RWPE2 (cell line): ENCODE results near the gene FNTB.

Experiments
- ATAC-seq: fragments of 200-7000 bp; cut with Tn5 transposase; 3 replicates; pipeline ENCODE4 v1.9.1; 2021; ENCODE audit warnings: low read depth
- DNase-seq: peaks from one replicate; pipeline ENCODE4 v3.0.0-alpha.2; 2020; ENCODE audit warnings: low spot score
- H3K27ac ChIP-seq: fragments of 450-650 bp; 2 replicates; pipeline ENCODE4 v1.5.1; 2017; ENCODE audit warnings: mild to moderate bottlenecking; ENCODE audit not compliant: poor library complexity, severe bottlenecking
- H3K27me3 ChIP-seq: fragments of 250-450 bp; sonication (Bioruptor Pico); 2 replicates; pipeline ENCODE4 v1.5.1; 2021; ENCODE audit warnings: mild to moderate bottlenecking, moderate library complexity; ENCODE audit not compliant: insufficient read depth, poor library complexity, severe bottlenecking
- H3K36me3 ChIP-seq: fragments of 250-450 bp; sonication (Bioruptor Pico); 2 replicates; pipeline ENCODE4 v1.5.1; 2020; ENCODE audit warnings: low read depth, mild to moderate bottlenecking, moderate library complexity
- H3K4me1 ChIP-seq: fragments of 250-450 bp; sonication (Bioruptor Pico); 2 replicates; pipeline ENCODE4 v1.5.1; 2021; ENCODE audit warnings: mild to moderate bottlenecking, moderate library complexity; ENCODE audit not compliant: insufficient read depth, poor library complexity, severe bottlenecking
- H3K4me3 ChIP-seq: fragments of 250-450 bp; sonication (Bioruptor Pico); 2 replicates; pipeline ENCODE4 v1.5.1; 2021; ENCODE audit warnings: mild to moderate bottlenecking, moderate library complexity; ENCODE audit not compliant: severe bottlenecking
- H3K9me3 ChIP-seq: fragments of 250-450 bp; sonication (Bioruptor Pico); 2 replicates; pipeline ENCODE4 v1.5.1; 2021; ENCODE audit warnings: mild to moderate bottlenecking, moderate library complexity; ENCODE audit not compliant: severe bottlenecking
- TF ChIP-seq, protein P1 (sequence below): fragments of 450-650 bp; IDR thresholded peaks from one replicate; pipeline ENCODE4 v1.5.1; 2017; ENCODE audit warnings: mild to moderate bottlenecking, moderate library complexity; ENCODE audit not compliant: poor library complexity, severe bottlenecking

FNTB gene, protein sequence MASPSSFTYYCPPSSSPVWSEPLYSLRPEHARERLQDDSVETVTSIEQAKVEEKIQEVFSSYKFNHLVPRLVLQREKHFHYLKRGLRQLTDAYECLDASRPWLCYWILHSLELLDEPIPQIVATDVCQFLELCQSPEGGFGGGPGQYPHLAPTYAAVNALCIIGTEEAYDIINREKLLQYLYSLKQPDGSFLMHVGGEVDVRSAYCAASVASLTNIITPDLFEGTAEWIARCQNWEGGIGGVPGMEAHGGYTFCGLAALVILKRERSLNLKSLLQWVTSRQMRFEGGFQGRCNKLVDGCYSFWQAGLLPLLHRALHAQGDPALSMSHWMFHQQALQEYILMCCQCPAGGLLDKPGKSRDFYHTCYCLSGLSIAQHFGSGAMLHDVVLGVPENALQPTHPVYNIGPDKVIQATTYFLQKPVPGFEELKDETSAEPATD

GRCh38 chr14:64986648-64987437, at the start of gene FNTB:
TSS of gene FNTB (plus strand) at chr14:64986895. CDS start at chr14:64986954, 59 bp downstream.
- TF ChIP-seq, protein P1, sequence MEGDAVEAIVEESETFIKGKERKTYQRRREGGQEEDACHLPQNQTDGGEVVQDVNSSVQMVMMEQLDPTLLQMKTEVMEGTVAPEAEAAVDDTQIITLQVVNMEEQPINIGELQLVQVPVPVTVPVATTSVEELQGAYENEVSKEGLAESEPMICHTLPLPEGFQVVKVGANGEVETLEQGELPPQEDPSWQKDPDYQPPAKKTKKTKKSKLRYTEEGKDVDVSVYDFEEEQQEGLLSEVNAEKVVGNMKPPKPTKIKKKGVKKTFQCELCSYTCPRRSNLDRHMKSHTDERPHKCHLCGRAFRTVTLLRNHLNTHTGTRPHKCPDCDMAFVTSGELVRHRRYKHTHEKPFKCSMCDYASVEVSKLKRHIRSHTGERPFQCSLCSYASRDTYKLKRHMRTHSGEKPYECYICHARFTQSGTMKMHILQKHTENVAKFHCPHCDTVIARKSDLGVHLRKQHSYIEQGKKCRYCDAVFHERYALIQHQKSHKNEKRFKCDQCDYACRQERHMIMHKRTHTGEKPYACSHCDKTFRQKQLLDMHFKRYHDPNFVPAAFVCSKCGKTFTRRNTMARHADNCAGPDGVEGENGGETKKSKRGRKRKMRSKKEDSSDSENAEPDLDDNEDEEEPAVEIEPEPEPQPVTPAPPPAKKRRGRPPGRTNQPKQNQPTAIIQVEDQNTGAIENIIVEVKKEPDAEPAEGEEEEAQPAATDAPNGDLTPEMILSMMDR = peak; percentile 99
- peak within 1 kb of the TSS; percentile 67 for H3K4me3 ChIP-seq
- peak within 1 kb of the TSS; percentile 50 for H3K27ac ChIP-seq
- ATAC-seq (peak; percentile 97), DNase-seq (peak; percentile 98)
- no peaks in the 10 kb centered on the region for H3K9me3 ChIP-seq
- peaks cover 10% of the 10 kb centered on the region for H3K4me1 ChIP-seq
- H3K27me3 ChIP-seq = no peaks in the 10 kb centered on the region
- no peaks in the 10 kb centered on the region for H3K36me3 ChIP-seq

GRCh38 chr14:64937171-64937820, 49.4 kb upstream of the FNTB start:
- Histone ChIP-seq H3K4me3 (no peak overlapping the region), H3K27ac (no peak overlapping the region), H3K36me3 (peaks cover 36% of the 10 kb centered on the region), H3K9me3 (no peaks in the 10 kb centered on the region), H3K27me3 (no peaks in the 10 kb centered on the region), H3K4me1 (peaks cover 5% of the 10 kb centered on the region)
- TF ChIP-seq, protein P1 = no peak
- ATAC-seq (no peak), DNase-seq (no peak)

- H3K9me3 ChIP-seq = no peaks in the 10 kb centered on the region
- H3K27me3 ChIP-seq = no peaks in the 10 kb centered on the region
- no peak for DNase-seq
- peaks cover 10% of the 10 kb centered on the region for H3K4me1 ChIP-seq
- ATAC-seq = 0 out of 3 replicates have a peak, but pooled peaks have one; percentile 41
- no peak overlapping the region for H3K27ac ChIP-seq
- TF ChIP-seq, protein P1 = peak; percentile 50
- H3K36me3 ChIP-seq = peaks cover 30% of the 10 kb centered on the region
- H3K4me3 ChIP-seq = no peak overlapping the region
These were observed 48.9 kb upstream of the FNTB start for GRCh38 chr14:64937821-64938193.

GRCh38 chr14:64938972-64939816, 47.5 kb upstream of the FNTB start:
- no peak overlapping the region for H3K27ac ChIP-seq

More at GRCh38 chr14:64938972-64939816, 47.5 kb upstream of the FNTB start:
- TF ChIP-seq, protein P1 = no peak
- H3K4me3 ChIP-seq = no peak overlapping the region
- H3K27me3 ChIP-seq = no peaks in the 10 kb centered on the region
- H3K4me1 ChIP-seq = peaks cover 15% of the 10 kb centered on the region
- H3K36me3 ChIP-seq = peaks cover 17% of the 10 kb centered on the region
- DNase-seq = no peak
- H3K9me3 ChIP-seq = no peaks in the 10 kb centered on the region
- ATAC-seq = no peak
